Endothelial cell of umbilical vein (primary cell): ENCODE data around the gene MBOAT2. TPM values are rescaled to one million over a fixed set of nuclear protein-coding genes. Genes with fewer than 3 reads are reported as not detected.
"Not testable (repeated sequence)": the region's sequence is repeated elsewhere in the genome, so short reads cannot be mapped to it uniquely, and the experiment has no call there.

Source experiments
- BruUV-seq: library from RNA; stranded (reverse); fragments of 400-500 nt; replicated peaks from 2 replicates; lab custom pipeline; 2021; lab: Mats Ljungman, UMichigan
- CTCF ChIA-PET: fragments of 300-600, 350-600 bp; sonication (Branson Sonifier 250); formaldehyde crosslinking; loops from one replicate; lab custom pipeline; 2021; ENCODE audit warnings: antibody characterized with exemption, inconsistent platforms; lab: Charles Lee
- POLR2A ChIA-PET: fragments of 300-600, 350-600 bp; sonication (Branson Sonifier 250); formaldehyde crosslinking; loops from one replicate; lab custom pipeline; 2021; ENCODE audit warnings: antibody characterized with exemption, inconsistent platforms; lab: Charles Lee
- DNase-seq: peaks from one replicate; pipeline ENCODE4 v3.0.0-alpha.2; 2011; ENCODE audit warnings: low read depth, low spot score
- FAIRE-seq: peaks from 2 replicates; lab custom pipeline; 2011; peaks lifted over from hg19 to GRCh38; lab: Jason Lieb, UNC
- H2AFZ ChIP-seq: 2 replicates; pipeline ENCODE4 v1.6.0; 2012; ENCODE audit warnings: low read depth, low read length, control low read depth, inconsistent platforms
- H3K27ac ChIP-seq: 2 replicates; pipeline ENCODE4 v1.5.1; 2011; ENCODE audit warnings: low read depth, mild to moderate bottlenecking, control low read depth, low read length, moderate library complexity; ENCODE audit not compliant: insufficient read depth
- H3K27me3 ChIP-seq, 2 experiments: 2 replicates each; pipeline versions ENCODE4 v1.6.0 to v1.6.1; 2011; ENCODE audit warnings: low read length in 2 of 2, mixed read lengths in 1 of 2; ENCODE audit not compliant: control insufficient read depth in 2 of 2, insufficient read depth in 2 of 2
- H3K36me3 ChIP-seq, 2 experiments: 2 replicates in 1 of 2; 3 replicates in 1 of 2; pipeline ENCODE4 v1.5.1; 2011; ENCODE audit warnings: low read length in 2 of 2, mild to moderate bottlenecking in 1 of 2, moderate library complexity in 1 of 2; ENCODE audit not compliant: control insufficient read depth in 2 of 2, insufficient read depth in 2 of 2; ENCODE audit errors: extremely low read depth in 1 of 2
- H3K4me1 ChIP-seq: 3 replicates; pipeline ENCODE4 v1.5.1; 2011; ENCODE audit warnings: mild to moderate bottlenecking, low read length; ENCODE audit not compliant: control insufficient read depth, insufficient read depth; ENCODE audit errors: extremely low read depth
- H3K4me2 ChIP-seq: 2 replicates; pipeline ENCODE4 v1.6.1; 2011; ENCODE audit warnings: low read length, control low read depth, mixed read lengths; ENCODE audit not compliant: insufficient read depth
- H3K4me3 ChIP-seq, 3 experiments: fragments of 200-600 bp in 1 of 3; sonication (generic), shearing (Covaris generic) in 1 of 3; replicated peaks in 1 of 3; 2 replicates each; pipeline ENCODE4 v1.5.1; 2011 to 2016; ENCODE audit warnings: control low read depth in 3 of 3, low read length in 3 of 3, mild to moderate bottlenecking in 2 of 3, inconsistent platforms in 1 of 3, low read depth in 1 of 3, moderate library complexity in 1 of 3; ENCODE audit not compliant: insufficient read depth in 1 of 3
- H3K79me2 ChIP-seq: 2 replicates; pipeline ENCODE4 v1.6.0; 2012; ENCODE audit warnings: low read length, inconsistent platforms; ENCODE audit not compliant: control insufficient read depth, insufficient read depth
- H3K9ac ChIP-seq: replicated peaks from 2 replicates; pipeline ENCODE3; 2011; ENCODE audit warnings: low read length, control low read depth; ENCODE audit not compliant: insufficient read depth; ENCODE audit errors: extremely low read depth
- H3K9me1 ChIP-seq: replicated peaks from 3 replicates; pipeline ENCODE4 v1.6.0; 2011; ENCODE audit warnings: mild to moderate bottlenecking, low read length; ENCODE audit not compliant: control insufficient read depth, insufficient read depth; ENCODE audit errors: extremely low read depth
- H3K9me3 ChIP-seq: replicated peaks from 2 replicates; pipeline ENCODE4 v1.5.1; 2012; ENCODE audit warnings: low read length, inconsistent platforms; ENCODE audit not compliant: control insufficient read depth, insufficient read depth
- H4K20me1 ChIP-seq: replicated peaks from 2 replicates; pipeline ENCODE3; 2011; ENCODE audit warnings: mild to moderate bottlenecking, low read length; ENCODE audit not compliant: control insufficient read depth, insufficient read depth; ENCODE audit errors: extremely low read depth
- dilution Hi-C: fragments of 300-500 bp; cut with MboI; formaldehyde crosslinking; loops from one replicate; pipeline ENCODE4 v1.15.0; 2019; ENCODE audit warnings: low sequenced_read_pairs; ENCODE audit not compliant: extremely low pct_ligation_motif_present
- intact Hi-C: fragments of 100-400 bp; cut with micrococcal nuclease; formaldehyde crosslinking; loops from one replicate; pipeline ENCODE4 v1.10.0; 2022
- polyA plus RNA-seq, 4 experiments: library from polyadenylated mRNA; depleted of rRNA in 3 of 4; stranded (reverse) in 3 of 4; unstranded in 1 of 4; fragments of >200 nt; gene quantifications; 2 replicates each; pipeline versions ENCODE4 v1.2.1 to v1.2.3, GENCODE V29; 2011 to 2012; ENCODE audit warnings: missing spikeins in 1 of 4
- total RNA-seq: library from RNA; stranded (reverse); gene quantifications from 2 replicates; pipeline ENCODE4 v1.2.3, GENCODE V29; 2021

Gene MBOAT2
- total and polyA plus RNA-seq, 2 donors (not counting 3 experiments of a cell fraction or from before 2014, with no cell fraction given), result 10.9 to 22.1 TPM

- H4K20me1 ChIP-seq, H3K27me3 ChIP-seq, H3K4me3 ChIP-seq, dilution Hi-C loops, H3K9ac ChIP-seq, H3K4me2 ChIP-seq, FAIRE-seq, H3K9me1 ChIP-seq, DNase-seq, H3K27ac ChIP-seq, CTCF ChIA-PET, H3K36me3 ChIP-seq, intact Hi-C loops, H3K9me3 ChIP-seq, H3K79me2 ChIP-seq, POLR2A ChIA-PET, BruUV-seq, H3K4me1 ChIP-seq, H2AFZ ChIP-seq: not testable (repeated sequence)
These were observed 106.3 kb downstream of the MBOAT2 start for GRCh38 chr2:8897206-8897605.

- H3K9me3 ChIP-seq, dilution Hi-C loops, H3K4me1 ChIP-seq, H3K9me1 ChIP-seq, BruUV-seq, H3K27ac ChIP-seq, intact Hi-C loops, POLR2A ChIA-PET, CTCF ChIA-PET, H3K27me3 ChIP-seq, FAIRE-seq, H3K36me3 ChIP-seq, H3K9ac ChIP-seq, DNase-seq, H3K79me2 ChIP-seq, H4K20me1 ChIP-seq, H2AFZ ChIP-seq, H3K4me3 ChIP-seq, H3K4me2 ChIP-seq: not testable (repeated sequence)
These were observed 106.8 kb downstream of the MBOAT2 start for GRCh38 chr2:8896671-8897070.

GRCh38 chr2:8895087-8895912, 108.2 kb downstream of the MBOAT2 start:
- intact Hi-C loops, H3K4me2 ChIP-seq, H3K9me3 ChIP-seq, H3K9ac ChIP-seq, DNase-seq, H3K27me3 ChIP-seq, H3K4me3 ChIP-seq, H4K20me1 ChIP-seq, BruUV-seq, H3K27ac ChIP-seq, H3K4me1 ChIP-seq, CTCF ChIA-PET, H3K79me2 ChIP-seq, dilution Hi-C loops, H2AFZ ChIP-seq, H3K36me3 ChIP-seq, H3K9me1 ChIP-seq: not testable (repeated sequence)
- POLR2A ChIA-PET, result interaction anchor here (0.5 kb wide), 1 partner anchor 245 kb away, joined by 3 read pairs; no protein-coding TSS in a partner anchor
- FAIRE-seq, result peak; percentile 66
